Measurements from ENCODE around the gene ITPRID1.

Gene ITPRID1

DNA sequence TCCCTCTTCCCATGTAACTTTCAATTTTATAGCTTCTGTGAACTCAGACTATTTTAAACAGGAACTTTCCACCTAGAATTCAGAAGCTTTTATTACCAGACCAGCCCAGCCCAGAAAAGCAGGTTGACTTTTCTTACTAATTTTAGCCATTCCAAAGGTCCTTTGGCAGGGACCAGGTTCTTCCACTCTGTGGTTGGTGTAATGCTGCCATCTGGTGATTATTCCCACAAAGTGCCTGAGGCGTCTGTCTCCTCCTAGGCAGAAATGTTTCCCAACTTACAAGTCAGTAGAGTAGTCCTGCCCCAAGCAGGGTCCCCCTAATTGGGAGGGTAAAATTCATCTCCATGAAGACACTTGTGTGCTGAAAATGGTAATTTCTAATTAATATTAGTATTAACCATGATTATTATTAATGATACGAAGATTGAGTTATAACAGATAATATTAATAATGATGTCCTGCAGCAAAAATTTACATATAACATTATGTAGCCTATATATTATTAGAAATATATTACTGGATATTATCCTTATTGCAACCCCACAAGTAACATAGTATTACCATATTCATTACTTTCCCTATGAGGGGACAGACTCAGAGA lies 120.1 kb downstream of the ITPRID1 start:
- DNase-seq (ENCODE audit: low spot score) = peak; percentile 64

DNA sequence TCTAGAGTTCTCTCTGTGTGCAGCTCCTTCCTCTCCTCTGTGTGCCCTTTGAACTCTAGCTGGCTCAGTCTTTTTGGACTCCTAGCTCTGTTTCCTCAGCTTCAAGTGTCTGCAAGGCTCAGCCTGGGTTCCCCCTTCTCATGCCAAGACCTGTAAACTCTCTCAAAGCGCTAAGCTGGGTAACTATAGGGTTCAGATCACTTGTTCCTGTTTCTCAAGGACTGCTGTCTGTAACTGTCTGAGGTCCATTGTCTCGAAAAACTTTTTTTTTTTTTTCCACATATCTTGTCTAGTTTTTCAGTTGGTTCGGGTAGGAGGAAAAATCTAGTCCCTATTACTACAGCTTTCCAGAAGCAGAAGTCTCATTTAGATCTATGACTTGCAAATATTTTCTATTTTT lies 126.5 kb downstream of the ITPRID1 start:
- DNase-seq (ENCODE audit: low spot score) = no peak

DNA sequence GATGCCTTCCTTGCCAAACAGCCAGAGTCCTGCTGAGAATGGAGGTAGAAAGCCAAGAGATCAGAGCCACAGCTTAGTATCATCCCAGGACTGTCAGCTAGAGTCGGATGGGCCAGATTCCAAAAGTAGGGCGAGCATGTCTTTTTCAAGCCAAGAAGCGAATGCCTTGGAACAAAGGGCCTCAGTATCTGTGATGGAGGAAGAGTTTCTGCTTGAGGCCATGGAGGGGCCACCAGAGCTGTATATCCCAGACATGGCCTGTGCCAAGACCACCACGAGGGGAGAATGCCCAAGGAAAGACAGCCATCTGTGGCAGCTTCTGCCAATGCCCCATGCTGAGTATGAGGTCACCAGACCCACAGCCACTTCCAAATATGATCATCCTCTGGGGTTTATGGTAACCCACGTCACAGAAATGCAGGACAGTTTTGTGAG lies 128.8 kb downstream of the ITPRID1 start:
- DNase-seq (ENCODE audit: low spot score) = no peak

DNA sequence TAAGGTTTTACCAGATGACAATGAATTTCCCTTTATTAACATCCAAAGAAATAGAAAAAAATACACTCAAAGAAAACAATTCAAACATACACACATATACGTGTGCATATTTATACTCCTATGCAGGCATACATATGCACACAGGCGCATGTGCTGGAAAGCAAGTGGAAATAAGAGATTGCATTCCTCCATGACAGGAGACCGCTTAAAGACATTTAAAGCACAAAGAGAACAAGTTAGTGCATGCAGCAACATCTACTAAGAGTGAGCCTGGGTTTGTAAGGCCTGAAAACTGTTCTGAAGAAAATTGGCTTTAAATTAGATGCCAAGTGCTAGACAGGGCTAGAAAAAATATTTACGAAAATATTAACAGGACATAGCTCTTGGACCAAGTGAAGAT lies 133.1 kb downstream of the ITPRID1 start:
- DNase-seq (ENCODE audit: low spot score) = no peak

DNA sequence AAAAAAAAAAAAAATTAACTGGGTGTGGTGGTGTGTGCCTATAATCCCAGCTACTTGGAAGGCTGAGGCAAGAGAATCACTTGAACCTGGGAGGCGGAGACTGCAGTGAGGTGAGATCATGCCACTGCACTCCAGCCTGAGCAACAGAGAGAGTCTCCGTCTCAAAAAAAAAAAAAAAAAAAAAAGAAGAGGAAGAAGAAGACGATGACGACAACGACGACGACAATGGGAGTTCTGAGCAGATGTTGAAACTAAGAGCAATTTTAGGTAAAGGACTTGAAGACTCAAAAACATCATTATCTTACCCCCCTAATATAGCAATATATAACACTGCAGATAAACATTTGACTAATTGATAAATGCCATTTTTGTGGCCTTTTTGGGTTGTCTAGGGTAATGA lies 133.6 kb downstream of the ITPRID1 start:
- no peak for DNase-seq (ENCODE audit: low spot score)

DNA sequence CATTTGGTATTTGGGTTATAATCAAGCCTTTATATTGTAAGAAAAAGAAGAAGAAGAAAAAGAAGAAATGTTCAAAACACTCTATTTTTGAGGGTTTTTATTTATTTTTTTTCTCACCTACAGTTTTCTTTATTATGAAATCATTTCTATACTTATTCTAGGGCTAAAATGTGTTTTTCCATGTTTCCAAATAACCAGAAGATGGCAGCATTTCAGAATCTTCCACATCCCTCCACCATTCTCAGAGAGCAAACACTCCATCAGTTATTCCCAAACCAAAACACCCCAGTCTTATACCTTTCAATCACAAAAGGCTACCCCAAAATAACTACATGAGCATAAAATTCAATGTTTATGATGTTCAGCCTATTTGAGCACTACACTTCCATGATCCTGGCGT lies 134.4 kb downstream of the ITPRID1 start:
- DNase-seq (ENCODE audit: low spot score) = no peak

DNA sequence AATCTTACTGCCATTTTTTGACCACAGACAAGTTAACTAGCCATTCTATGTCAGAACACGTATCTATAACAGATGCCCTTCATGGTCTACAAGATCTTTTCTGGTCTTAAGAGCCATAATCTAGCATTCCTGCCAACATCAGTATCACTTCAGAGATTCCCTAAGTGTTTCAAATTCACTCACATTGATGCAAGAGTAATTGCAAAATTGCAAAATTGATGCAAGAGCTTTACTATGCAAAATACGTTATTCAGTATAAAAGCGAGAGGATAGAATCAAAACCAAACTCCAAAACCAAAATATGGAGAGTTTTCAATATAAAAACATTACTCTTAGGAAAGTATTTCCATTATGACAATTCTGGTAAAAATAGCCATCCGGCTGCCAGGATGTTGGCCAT lies 135.0 kb downstream of the ITPRID1 start:
- no peak for DNase-seq (ENCODE audit: low spot score)

DNA sequence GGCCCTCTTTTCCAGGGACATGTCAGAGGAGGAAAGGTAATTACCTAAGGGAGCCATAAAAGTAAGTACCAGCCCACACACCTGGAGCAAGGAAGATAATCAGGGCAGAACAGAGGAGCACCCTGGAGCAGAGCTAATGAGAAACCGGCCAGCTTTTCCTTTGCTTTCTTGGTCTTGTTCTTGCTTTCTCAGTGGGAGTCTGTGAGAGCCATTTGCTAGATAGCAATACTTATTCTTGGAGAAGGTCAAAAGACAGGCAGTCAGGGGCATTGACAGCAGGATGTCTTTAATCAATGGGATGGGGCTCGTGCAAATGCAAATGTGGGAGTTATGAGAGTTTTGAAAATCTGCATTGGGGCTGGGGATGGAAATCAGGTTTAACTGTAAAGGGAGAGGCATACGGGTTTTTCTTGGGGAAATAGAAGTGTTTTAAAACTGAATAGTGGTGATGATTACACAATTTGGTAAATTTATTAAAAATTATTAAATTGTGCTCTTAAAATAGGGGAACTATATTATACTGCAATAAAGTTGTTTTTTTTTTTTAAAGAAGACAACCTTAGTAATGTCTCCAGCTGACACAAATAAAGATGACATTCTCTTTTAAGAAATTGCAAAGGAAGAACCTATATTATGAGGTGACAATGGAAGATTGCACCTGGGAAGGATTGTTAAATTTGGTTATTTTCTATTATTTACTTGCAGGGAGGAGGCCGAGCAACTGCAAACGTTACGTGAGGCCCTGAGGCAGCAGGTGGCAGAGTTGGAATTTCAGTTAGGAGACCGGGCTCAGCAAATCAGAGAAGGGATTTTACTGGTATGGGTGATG lies 137.6 kb downstream of the ITPRID1 start:
- DNase-seq (ENCODE audit: low spot score) = no peak

DNA sequence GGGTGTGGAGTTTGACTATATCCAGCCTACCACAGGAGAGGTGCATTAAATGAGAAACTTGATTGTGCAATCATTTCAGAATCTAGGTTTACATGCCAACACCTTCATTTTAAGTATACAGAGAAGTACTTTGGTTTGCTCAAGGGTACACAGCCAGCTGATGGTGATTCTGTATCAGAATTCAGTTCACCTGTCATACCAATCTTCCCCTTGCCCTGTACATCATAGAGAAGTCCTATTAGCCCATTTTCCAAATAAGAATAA lies 138.1 kb downstream of the ITPRID1 start:
- no peak for DNase-seq (ENCODE audit: low spot score)

DNA sequence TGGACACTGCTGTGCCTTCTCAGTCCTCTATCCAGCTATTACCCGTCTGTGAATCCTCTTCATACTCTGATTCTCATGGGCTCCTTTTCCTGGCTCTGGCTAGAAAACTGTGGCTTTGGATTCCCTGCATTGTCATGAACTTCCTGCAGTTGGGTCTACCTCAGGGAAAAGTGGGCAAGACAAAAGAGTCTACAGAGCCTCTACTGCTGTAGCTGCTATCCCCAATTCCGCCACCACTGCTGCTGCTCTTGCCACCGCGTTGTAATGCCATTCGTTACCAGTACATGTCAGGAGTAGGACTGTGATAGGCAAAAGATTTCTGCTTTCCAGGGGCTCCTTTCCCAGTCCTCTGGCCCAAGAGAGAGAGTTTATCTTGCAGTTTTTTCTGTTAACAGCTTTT lies 149.2 kb downstream of the ITPRID1 start:
- no peak for DNase-seq (ENCODE audit: low spot score)

DNA sequence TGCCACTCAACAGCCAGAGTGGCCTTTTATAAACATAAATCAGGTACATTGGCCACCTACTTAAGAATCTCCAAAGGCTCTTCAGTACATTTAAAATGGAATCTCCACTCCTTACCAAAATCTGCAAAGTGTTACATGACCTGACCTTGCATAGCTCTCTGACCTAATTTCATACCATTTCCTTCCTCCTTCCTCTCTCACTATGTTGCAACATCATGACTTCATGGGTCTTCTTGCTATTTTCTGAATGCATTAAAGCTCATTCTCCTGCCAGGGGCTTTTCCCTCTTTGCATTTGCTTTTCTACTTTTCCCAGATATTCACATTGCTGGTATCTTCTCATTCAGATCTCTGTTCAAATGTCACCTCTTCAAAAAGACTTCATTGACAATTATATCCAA lies 151.0 kb downstream of the ITPRID1 start:
- DNase-seq (ENCODE audit: low spot score) = no peak

DNA sequence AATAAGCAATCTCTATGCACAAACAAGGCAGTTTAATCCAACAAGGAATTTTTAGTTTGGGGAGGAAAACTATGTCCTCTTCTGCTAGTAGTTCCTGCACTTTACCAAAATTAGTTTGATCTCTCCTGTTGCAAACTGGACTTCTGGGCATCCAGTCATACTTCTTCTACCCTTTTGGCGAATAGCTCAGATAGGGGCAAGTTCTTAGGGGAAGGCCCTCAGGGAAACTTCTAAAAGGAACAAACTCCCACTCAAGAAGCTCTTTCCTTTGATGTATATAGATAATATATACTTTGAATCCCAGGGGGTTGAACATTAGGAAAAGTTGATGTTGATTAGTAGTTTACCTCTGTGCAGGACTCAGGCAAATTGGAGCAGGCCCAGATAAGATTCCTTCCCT lies 151.7 kb downstream of the ITPRID1 start:
- no peak for DNase-seq (ENCODE audit: low spot score)

DNA sequence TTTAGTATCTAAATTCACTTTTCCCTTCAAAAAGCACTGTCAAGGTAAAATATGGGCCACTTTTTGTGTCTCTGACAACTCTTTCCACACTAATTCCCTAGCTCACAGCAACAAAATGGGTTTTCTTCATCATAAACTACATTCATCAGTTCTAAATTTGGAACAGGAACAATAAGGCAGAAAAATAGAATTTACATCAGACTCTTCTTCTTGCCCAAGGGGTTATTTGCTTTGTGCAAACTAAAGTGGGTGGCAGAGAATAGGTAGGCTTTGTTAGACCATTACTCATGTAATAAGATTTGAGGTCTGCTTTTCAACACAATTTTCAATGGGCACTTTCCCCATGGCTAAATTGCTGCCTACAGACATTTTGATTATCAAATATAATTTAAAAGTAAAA lies 155.6 kb downstream of the ITPRID1 start:
- no peak for DNase-seq (ENCODE audit: low spot score)

DNA sequence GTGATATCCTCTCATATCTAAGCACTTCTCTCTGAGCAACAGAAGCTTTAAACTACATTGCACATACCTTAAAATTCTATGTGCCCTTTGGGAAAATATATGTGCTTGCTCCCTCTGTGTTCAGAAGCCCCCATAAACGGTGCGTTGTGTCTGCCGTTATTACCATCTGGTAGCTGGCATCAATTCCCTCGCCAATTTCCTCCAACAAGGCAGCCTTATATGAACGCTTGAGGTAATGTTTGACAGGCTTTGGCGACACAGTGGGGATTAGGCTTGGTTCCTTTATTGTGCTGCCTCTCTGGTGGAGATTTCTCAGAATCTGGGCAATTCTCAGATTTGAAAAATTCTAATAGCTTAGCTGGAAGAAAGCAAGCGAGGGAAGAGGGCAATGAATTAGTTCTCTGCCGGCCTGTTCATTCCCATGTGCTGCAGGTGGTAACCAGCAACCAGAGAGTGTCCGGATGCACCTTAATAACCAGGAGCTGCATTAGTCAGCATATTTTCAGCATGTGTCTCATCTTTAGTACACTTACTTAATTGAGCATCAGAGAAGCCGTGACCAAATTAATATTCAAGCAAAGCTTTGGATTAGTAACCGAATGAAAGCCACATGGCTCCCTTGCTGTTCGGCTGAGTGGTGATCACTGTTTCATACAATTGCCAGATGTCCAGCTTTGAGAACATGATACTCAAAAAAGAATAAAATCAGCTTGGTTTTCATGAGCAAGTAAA lies 165.8 kb downstream of the ITPRID1 start:
- DNase-seq (ENCODE audit: low spot score) = no peak

DNA sequence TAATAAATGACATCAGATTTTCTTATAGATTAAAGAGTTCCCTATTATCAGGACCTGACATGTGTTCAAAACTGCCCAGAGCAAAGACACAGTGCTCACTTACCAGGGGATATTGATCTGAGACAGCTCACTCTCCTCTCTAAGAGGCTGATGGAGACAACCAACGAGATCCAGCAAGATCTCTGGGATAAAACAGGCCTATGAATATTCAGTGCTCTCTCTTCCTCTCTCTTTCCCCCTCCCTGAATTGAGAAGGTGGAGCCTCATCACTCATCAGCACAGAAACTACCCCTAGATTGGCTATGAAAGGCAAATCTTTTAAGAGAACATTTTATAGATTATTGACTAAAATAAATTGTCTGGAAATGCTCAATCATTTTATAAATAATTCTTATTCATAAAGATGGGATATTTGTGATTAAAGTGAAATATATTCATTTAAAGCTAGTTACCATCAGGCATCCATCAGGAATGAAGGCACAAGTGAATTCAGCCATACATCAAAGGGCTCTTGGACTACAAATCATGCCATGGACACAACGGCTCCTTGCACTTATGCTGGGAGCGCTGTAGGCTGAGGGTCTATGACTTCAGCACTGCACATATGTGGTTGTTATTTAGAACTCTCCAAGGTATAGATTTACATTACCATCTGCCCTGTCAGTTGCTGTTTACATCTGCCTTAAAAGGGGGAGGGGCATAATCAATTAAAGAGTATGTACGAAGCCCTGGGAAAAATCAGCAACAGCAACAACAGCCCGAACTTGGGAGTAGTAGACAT lies 169.7 kb downstream of the ITPRID1 start:
- peak; percentile 42 for DNase-seq (ENCODE audit: low spot score)

DNA sequence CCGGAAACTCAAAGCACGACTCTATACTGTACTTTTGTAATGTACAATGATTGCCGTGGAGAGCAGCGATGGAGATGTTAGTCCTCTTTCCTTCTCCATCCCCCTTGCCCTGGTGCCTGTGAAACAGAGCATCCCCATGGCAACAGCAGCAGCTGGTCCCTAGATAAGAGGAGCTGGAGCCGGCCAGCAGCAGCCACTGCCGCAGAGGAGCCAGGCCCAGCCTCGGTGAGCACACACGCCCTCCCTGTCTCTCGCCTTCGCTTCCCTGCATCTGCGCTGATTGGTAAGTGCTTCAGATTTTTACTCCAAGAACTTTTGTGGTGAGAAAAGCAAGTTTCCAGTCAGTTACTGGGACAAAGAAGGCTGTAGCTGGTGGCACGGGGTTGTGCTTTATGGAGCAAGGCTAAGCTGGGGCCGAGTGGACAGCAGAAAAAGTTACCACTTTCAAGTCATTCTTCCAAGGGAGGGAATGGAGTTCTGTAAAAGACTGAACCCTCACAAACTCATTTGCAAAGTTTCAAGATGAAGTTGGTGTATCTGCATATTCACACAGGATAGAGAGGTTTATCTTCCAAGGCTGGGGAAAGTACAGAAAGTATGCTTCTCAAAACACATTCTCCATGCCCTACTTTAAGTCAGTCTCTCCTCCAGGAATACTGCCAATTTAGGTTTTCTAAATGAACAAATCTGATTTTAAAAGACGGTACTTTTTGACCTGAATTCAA lies 173.3 kb downstream of the ITPRID1 start, which contains the start of gene PPP1R17:
Gene PPP1R17, plus strand, starts transcription at position 192 of the 725 bp plus-strand sequence. CDS start 5,227 bp downstream, outside the sequence.
- no peak for DNase-seq (ENCODE audit: low spot score)

DNA sequence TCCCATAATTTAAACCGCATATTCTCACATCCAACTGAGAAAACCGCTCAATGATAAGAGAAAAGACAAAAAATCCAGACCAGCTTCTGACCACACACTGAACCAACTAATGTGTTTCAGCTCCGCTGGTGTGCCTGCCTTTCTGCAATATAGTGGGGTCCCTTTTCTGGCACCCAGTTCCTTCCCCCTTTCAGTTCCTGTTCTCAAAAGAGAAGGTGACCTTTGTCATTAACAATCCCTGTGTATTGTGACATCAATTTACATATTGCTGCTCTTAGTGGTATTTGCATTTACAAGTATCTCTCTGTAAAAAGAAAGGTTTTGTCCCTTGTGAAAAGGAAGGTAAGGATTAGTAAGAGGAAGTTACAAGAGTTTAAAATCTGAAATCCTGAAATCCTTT lies 174.5 kb downstream of the ITPRID1 start:
- no peak for DNase-seq (ENCODE audit: low spot score)

DNA sequence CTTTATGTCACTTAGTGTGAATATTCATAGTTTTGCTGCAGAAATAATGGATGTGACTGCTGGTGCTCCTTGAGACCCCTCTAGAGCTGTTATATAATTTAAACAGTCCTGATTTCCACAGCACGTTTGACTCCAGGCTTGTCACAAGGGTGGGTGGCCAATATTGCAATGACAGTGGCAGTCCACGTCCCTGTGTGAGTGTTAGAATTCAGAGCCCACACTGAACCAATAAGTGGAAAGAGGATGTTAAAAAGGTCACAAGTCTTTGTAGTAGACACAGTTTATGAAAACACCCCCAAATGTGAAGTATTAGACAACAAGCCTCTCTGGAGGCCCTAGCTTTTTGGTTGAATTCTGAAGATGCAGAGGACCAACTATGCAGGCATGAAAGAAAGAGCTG lies 175.1 kb downstream of the ITPRID1 start:
- DNase-seq (ENCODE audit: low spot score) = no peak

DNA sequence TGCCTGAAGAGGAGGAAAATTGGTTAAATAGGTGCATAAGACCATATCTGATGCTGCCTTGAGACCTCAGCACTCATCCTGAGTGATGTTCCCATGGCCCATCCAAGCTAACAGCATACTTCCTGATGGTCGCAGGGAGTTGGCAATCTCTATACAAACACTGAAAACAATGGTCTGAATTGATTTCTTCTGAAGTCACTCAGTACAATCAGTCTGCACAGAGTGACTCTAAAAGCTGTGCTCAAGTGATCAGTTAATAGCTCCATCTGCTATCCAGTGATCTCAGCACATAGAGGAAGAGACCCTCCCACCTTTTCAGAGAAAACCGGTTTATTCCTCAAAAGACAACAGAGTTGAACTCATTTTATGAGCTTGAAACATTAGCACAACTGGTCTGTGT lies 177.0 kb downstream of the ITPRID1 start:
- DNase-seq (ENCODE audit: low spot score) = no peak

DNA sequence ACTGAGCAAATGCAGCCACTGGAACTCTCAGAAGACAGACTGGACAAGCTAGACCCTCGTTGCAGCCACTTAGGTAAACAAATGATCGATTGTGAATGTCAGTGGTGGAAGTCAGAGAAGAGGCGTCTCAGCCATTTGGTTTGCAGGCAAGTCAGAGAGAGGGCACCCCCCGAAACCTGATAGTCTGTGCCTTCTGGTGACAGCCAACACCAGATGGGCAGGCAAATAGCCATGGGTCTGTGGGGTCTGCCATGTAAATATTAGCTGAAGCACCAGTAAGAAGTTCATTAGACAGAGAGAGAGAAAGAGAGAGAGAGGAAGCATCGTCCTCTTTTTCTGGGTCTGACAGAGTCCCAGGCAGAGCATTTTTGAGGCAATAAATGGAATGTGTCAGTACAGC lies 178.6 kb downstream of the ITPRID1 start:
- no peak for DNase-seq (ENCODE audit: low spot score)

DNA sequence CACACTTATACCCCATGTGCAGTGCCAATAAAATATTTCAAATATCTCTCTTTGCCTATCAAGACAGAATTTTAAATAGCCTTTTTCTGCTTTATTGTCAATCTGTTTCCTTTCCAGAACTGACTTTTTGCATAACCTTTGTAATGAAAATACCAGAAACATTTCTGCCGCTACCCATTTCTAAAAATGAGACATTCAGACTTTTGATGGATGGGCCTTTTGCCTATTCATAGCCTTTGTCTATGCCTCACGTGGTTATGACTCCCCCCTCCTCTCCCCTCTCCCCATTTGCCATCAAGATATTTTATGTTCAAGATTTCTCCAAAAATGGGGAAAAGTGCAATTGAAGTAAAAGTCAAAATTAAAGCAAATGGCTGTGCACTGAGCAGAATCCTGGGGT lies 179.0 kb downstream of the ITPRID1 start:
- DNase-seq (ENCODE audit: low spot score) = no peak
